GM21619 (cell line): ENCODE data around the gene CACNA1D.

Experiments used
- ATAC-seq: cut with Tn5 transposase; IDR thresholded peaks from one replicate; pipeline ENCODE4 v1.9.1; 2021; ENCODE audit not compliant: unreplicated experiment

The CACNA1D gene

GRCh38 chr3:53818221-53819162, 324.1 kb downstream of the CACNA1D start:
- ATAC-seq, result no peak

- no peak for ATAC-seq
Observed at GRCh38 chr3:53819163-53819868, 324.9 kb downstream of the CACNA1D start.

GRCh38 chr3:53820084-53820483, 325.7 kb downstream of the CACNA1D start:
- no peak for ATAC-seq

- no peak for ATAC-seq
Observed at GRCh38 chr3:53820756-53821580, 326.6 kb downstream of the CACNA1D start.

GRCh38 chr3:53821631-53822121, 327.3 kb downstream of the CACNA1D start:
- peak; percentile 79 for ATAC-seq

GRCh38 chr3:53822331-53822741, 327.9 kb downstream of the CACNA1D start:
- no peak for ATAC-seq

- ATAC-seq, result no peak
Observed at GRCh38 chr3:53823026-53823955, 328.9 kb downstream of the CACNA1D start.

- ATAC-seq, result no peak
Observed at GRCh38 chr3:53823956-53824657, 329.7 kb downstream of the CACNA1D start.

GRCh38 chr3:53824795-53825194, 330.4 kb downstream of the CACNA1D start:
- no peak for ATAC-seq

GRCh38 chr3:53826048-53826447, 331.6 kb downstream of the CACNA1D start:
- ATAC-seq, result no peak

GRCh38 chr3:53828581-53828980, 334.2 kb downstream of the CACNA1D start:
- no peak for ATAC-seq

GRCh38 chr3:53829605-53830004, 335.2 kb downstream of the CACNA1D start:
- ATAC-seq, result no peak

GRCh38 chr3:53830944-53831343, 336.5 kb downstream of the CACNA1D start:
- ATAC-seq, result no peak

- ATAC-seq, result no peak
Observed at GRCh38 chr3:53833053-53833645, 338.7 kb downstream of the CACNA1D start.

- ATAC-seq, result no peak
Observed at GRCh38 chr3:53833700-53834099, 339.3 kb downstream of the CACNA1D start.

- ATAC-seq, result no peak
Observed at GRCh38 chr3:53834429-53835095, 340.2 kb downstream of the CACNA1D start.

GRCh38 chr3:53835257-53835656, 340.8 kb downstream of the CACNA1D start:
- no peak for ATAC-seq

GRCh38 chr3:53836084-53836872, 341.9 kb downstream of the CACNA1D start:
- no peak for ATAC-seq
